Upper lobe of right lung (tissue), 1 donor: ENCODE data around the gene CERS6. TPM values are rescaled to one million over a fixed set of nuclear protein-coding genes. Genes with fewer than 3 reads are reported as not detected.

Experiments
- ATAC-seq: fragments of 200-7000 bp; cut with Tn5 transposase; one replicate; pipeline ENCODE4 v1.9.1; 2020; ENCODE audit warnings: mild to moderate bottlenecking, moderate library complexity
- DNase-seq: peaks from one replicate; pipeline ENCODE4 v3.0.0-alpha.2; 2020
- H3K27ac ChIP-seq: fragments of 200-600 bp; one replicate; pipeline ENCODE4 v1.8.0; 2022
- H3K27me3 ChIP-seq: fragments of 200-600 bp; one replicate; pipeline ENCODE4 v1.8.0; 2022; ENCODE audit warnings: mild to moderate bottlenecking
- H3K36me3 ChIP-seq: fragments of 200-600 bp; one replicate; pipeline ENCODE4 v1.8.0; 2022
- H3K4me1 ChIP-seq: fragments of 200-600 bp; one replicate; pipeline ENCODE4 v1.8.0; 2022
- H3K4me3 ChIP-seq: fragments of 200-600 bp; one replicate; pipeline ENCODE4 v1.8.0; 2022; ENCODE audit warnings: mild to moderate bottlenecking
- H3K9me3 ChIP-seq: fragments of 200-600 bp; one replicate; pipeline ENCODE4 v1.8.0; 2022
- intact Hi-C: fragments of 100-400 bp; cut with DNase I; formaldehyde crosslinking; loops from one replicate; pipeline ENCODE4 v1.11.0; 2022
- total RNA-seq: library from RNA; stranded (reverse); fragmentation: NEBNext Ultra II Directional; extraction: Animal tissue kit (Norgen Biotek cat#: 25700); gene quantifications from one replicate; pipeline ENCODE4 v1.2.1, GENCODE V29; 2021
- TF ChIP-seq, protein P1 (sequence below): fragments of 200-600 bp; IDR thresholded peaks from one replicate; pipeline ENCODE4 v1.8.0; 2022; ENCODE audit warnings: antibody characterized with exemption
- donor health status: DM: no; HTN: yes; CAD: no; lungs with severe emphysema.

The CERS6 gene
- total RNA-seq, 1 donor from 2014 or later: 17.8 TPM

DNA sequence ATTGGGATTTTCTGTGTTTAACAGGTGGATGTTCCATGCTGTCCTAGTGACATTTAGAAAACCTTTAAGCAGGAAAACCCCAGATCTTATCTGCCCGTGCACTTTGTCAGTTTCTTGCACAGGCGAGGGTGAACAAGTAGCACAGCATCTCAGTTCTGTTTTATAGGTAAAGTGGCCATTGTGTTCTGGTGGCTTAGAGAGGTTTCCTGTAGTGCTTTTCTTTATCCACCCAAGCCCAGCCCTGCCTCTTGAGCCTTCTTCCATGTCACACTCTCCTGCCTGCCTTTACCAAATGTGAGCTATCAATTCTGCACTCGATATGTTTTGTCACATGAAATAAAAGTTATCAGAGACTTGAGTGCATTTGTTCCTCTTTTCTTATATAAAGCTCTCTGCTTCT lies 211.1 kb downstream of the CERS6 start:
- TF ChIP-seq, protein P1, sequence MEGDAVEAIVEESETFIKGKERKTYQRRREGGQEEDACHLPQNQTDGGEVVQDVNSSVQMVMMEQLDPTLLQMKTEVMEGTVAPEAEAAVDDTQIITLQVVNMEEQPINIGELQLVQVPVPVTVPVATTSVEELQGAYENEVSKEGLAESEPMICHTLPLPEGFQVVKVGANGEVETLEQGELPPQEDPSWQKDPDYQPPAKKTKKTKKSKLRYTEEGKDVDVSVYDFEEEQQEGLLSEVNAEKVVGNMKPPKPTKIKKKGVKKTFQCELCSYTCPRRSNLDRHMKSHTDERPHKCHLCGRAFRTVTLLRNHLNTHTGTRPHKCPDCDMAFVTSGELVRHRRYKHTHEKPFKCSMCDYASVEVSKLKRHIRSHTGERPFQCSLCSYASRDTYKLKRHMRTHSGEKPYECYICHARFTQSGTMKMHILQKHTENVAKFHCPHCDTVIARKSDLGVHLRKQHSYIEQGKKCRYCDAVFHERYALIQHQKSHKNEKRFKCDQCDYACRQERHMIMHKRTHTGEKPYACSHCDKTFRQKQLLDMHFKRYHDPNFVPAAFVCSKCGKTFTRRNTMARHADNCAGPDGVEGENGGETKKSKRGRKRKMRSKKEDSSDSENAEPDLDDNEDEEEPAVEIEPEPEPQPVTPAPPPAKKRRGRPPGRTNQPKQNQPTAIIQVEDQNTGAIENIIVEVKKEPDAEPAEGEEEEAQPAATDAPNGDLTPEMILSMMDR: no peak
- Histone ChIP-seq H3K27me3 (no peaks in the 10 kb centered on the region), H3K4me1 (no peaks in the 10 kb centered on the region), H3K27ac (no peak overlapping the region), H3K9me3 (no peaks in the 10 kb centered on the region), H3K4me3 (no peak overlapping the region), H3K36me3 (no peaks in the 10 kb centered on the region)
- ATAC-seq (no peak), DNase-seq (no peak)
- intact Hi-C loops: no loop called here

DNA sequence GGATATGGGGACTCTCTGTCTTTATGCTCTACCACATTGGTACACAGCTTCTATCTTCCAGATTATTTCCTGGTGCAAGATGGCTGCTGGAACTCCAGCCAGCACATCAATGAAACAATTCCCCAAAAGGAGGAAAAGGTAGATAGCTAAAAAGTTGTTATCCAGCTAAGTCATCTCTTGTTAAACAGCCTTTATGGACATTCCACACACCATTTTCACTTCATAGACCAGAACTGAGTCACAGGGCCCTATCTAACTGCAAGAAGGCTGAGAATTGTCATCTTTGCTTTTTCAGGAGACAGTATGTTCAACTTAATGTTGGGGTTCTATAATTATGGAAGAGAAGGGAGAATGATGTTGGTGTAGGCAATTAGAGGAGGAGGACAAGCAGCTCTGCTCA lies 213.1 kb downstream of the CERS6 start:
- intact Hi-C loops: no loop called here
- DNase-seq (no peak), ATAC-seq (no peak)
- no peaks in the 10 kb centered on the region for H3K36me3 ChIP-seq
- H3K4me3 ChIP-seq: no peak overlapping the region
- H3K4me1 ChIP-seq: no peaks in the 10 kb centered on the region
- no peaks in the 10 kb centered on the region for H3K9me3 ChIP-seq
- TF ChIP-seq, protein P1: no peak
- H3K27ac ChIP-seq: no peak overlapping the region
- H3K27me3 ChIP-seq: no peaks in the 10 kb centered on the region

DNA sequence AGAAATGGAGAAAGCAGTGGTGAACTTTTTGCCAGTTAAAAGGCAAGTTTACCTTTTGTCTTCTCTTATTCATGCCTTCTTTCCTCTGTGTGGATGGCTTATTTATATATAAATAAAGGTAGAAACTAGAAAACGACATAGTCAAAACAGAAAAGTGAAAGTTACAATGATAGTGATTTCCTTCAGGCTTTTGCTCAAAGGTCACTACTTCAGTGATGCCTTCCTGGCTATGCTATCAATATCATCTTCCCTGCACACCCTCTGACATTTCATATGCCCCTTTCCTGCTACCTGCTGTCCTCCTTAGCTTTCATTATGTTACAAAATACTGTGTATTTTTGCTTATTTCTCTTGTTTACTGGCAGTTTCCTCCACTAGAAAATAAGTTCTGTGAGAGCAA lies 214.4 kb downstream of the CERS6 start:
- H3K27ac ChIP-seq: no peak overlapping the region
- no peak overlapping the region for H3K4me3 ChIP-seq
- no peaks in the 10 kb centered on the region for H3K27me3 ChIP-seq
- H3K4me1 ChIP-seq: no peaks in the 10 kb centered on the region
- intact Hi-C loops: no loop called here
- no peak for ATAC-seq
- no peaks in the 10 kb centered on the region for H3K36me3 ChIP-seq
- no peaks in the 10 kb centered on the region for H3K9me3 ChIP-seq
- DNase-seq: no peak
- TF ChIP-seq, protein P1: no peak

DNA sequence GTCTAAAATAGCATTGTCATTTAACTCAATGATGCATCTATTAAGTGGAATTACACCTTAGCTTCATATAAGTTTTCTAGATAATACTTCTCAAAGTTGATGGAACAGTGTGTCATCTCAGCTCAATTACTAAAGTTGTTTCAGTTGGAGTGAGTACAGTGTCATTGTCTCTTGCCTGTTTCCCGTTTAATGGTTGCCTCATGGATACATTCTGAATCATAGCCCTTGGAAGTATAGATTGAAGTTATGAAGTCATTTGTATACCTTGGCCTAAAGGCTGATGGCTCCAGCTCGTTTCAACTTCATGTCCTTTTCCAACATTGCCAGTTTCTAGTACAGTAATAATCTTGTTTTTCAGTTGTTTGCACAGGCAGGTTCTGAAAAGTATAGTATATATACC lies 215.9 kb downstream of the CERS6 start:
- Histone ChIP-seq H3K4me3 (no peak overlapping the region), H3K4me1 (no peaks in the 10 kb centered on the region), H3K27ac (no peak overlapping the region), H3K36me3 (no peaks in the 10 kb centered on the region), H3K9me3 (no peaks in the 10 kb centered on the region), H3K27me3 (no peaks in the 10 kb centered on the region)
- TF ChIP-seq, protein P1: no peak
- intact Hi-C loops: no loop called here
- DNase-seq (no peak), ATAC-seq (no peak)

DNA sequence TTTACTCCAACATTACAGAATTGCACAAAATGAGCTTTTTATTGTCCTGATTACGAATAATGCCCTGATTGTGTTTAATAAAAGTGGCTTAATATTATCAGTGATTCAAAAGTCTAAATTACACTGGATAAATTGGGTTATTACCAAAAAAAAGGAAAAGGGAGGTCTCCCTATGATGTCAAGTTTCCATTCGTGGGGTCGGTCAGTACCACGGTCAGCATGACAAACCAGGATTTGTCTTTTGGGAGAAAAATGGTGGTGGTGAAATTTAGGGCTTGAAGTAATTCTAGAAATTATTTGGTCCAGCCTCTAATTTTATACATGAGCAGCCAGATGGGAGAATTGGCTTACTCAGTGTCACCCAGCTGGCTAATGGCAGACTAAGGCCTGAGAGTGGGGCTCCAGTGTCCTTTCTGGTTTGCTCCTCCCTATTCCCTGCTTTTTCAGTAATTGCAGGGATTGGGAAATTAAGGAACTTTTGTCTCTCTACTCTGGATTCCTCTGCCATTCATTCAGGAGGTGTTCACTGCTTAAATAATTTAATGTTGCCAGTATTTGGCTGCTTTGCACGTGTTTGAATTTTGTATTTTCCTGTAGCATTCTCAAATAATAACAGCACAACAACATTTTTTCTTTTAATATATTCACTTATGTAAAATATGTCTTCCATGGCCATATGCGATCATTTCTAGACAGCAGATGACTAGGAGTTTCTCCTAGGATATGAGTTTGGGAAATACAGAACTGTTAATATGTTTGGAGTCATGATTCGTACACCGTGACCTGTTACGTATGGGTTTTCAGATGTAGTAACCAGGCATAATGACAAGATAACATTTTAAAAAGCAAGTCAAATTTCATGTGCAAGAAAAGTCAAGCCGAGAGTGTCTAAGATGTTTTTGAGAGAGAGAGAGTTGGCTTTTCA lies 217.5 kb downstream of the CERS6 start:
- Histone ChIP-seq H3K4me3 (no peak overlapping the region), H3K4me1 (no peaks in the 10 kb centered on the region), H3K27me3 (no peaks in the 10 kb centered on the region), H3K27ac (no peak overlapping the region), H3K36me3 (no peaks in the 10 kb centered on the region), H3K9me3 (no peaks in the 10 kb centered on the region)
- DNase-seq (no peak), ATAC-seq (no peak)
- intact Hi-C loops: no loop called here
- TF ChIP-seq, protein P1: no peak
